Neuronal stem cell (in vitro differentiated cells): ENCODE results near the gene MFNG.
A peak's percentile ranks its signal among the peaks of the same experiment; 100 is the strongest.

Source experiments
- DNase-seq: peaks from one replicate; pipeline ENCODE4 v3.0.0-alpha.2; 2013; ENCODE audit warnings: low spot score
- H2AFZ ChIP-seq: one replicate; pipeline ENCODE4 v1.6.1; 2013; ENCODE audit warnings: mild to moderate bottlenecking, low read length, inconsistent platforms
- H2AK5ac ChIP-seq: 2 replicates; pipeline ENCODE4 v1.6.1; 2013; ENCODE audit warnings: low read depth, mild to moderate bottlenecking, inconsistent platforms, low read length, moderate library complexity, mixed read lengths
- H2BK120ac ChIP-seq: 2 replicates; pipeline ENCODE4 v1.6.1; 2013; ENCODE audit warnings: low read depth, mild to moderate bottlenecking, inconsistent platforms, low read length, moderate library complexity, mixed read lengths
- H2BK12ac ChIP-seq: one replicate; pipeline ENCODE4 v1.6.1; 2013; ENCODE audit warnings: low read length, inconsistent platforms
- H2BK15ac ChIP-seq: 2 replicates; pipeline ENCODE4 v1.6.1; 2013; ENCODE audit warnings: mild to moderate bottlenecking, low read length, inconsistent platforms, mixed read lengths
- H2BK5ac ChIP-seq: one replicate; pipeline ENCODE4 v1.6.1; 2013; ENCODE audit warnings: inconsistent platforms, mild to moderate bottlenecking, low read length, moderate library complexity
- H3K14ac ChIP-seq: one replicate; pipeline ENCODE4 v1.6.1; 2013; ENCODE audit warnings: low read length, inconsistent platforms
- H3K18ac ChIP-seq: 2 replicates; pipeline ENCODE4 v1.6.1; 2013; ENCODE audit warnings: low read length, inconsistent platforms
- H3K23ac ChIP-seq: 2 replicates; pipeline ENCODE4 v1.6.1; 2013; ENCODE audit warnings: low read depth, mild to moderate bottlenecking, mixed read lengths, low read length, inconsistent platforms; ENCODE audit not compliant: poor library complexity
- H3K27ac ChIP-seq: replicated peaks from 3 replicates; pipeline ENCODE4 v1.5.1; 2013; ENCODE audit warnings: low read length, inconsistent platforms
- H3K27me3 ChIP-seq, 3 experiments: 2 replicates each; pipeline ENCODE4 v1.6.1; 2013; ENCODE audit warnings: low read length in 3 of 3, mild to moderate bottlenecking in 2 of 3, inconsistent platforms in 1 of 3, low read depth in 1 of 3, mixed read lengths in 1 of 3, moderate library complexity in 1 of 3; ENCODE audit not compliant: control insufficient read depth in 3 of 3, insufficient read depth in 3 of 3
- H3K36me3 ChIP-seq, 2 donors: replicated peaks in 1 of 2; 2 replicates each; pipeline ENCODE4 v1.6.1; 2013; ENCODE audit warnings: low read length in 2 of 2; ENCODE audit not compliant: control insufficient read depth in 2 of 2, insufficient read depth in 2 of 2
- H3K4ac ChIP-seq: 2 replicates; pipeline ENCODE4 v1.6.1; 2013; ENCODE audit warnings: inconsistent platforms, mild to moderate bottlenecking, low read length, moderate library complexity
- H3K4me1 ChIP-seq, 2 donors: 1 replicate in 1 of 2; 2 replicates in 1 of 2; pipeline ENCODE4 v1.6.1; 2013; ENCODE audit warnings: low read length in 2 of 2, low read depth in 1 of 2; ENCODE audit not compliant: control insufficient read depth in 2 of 2, insufficient read depth in 1 of 2
- H3K4me2 ChIP-seq: one replicate; pipeline ENCODE4 v1.6.1; 2013; ENCODE audit warnings: mild to moderate bottlenecking, low read length, inconsistent platforms; ENCODE audit not compliant: insufficient read depth, poor library complexity, severe bottlenecking
- H3K4me3 ChIP-seq, 2 donors: 2 replicates each; pipeline ENCODE4 v1.5.1; 2013; ENCODE audit warnings: low read length in 2 of 2, mild to moderate bottlenecking in 2 of 2, inconsistent platforms in 1 of 2, moderate library complexity in 1 of 2
- H3K79me1 ChIP-seq: one replicate; pipeline ENCODE4 v1.6.1; 2013; ENCODE audit warnings: low read depth, mild to moderate bottlenecking, inconsistent platforms, low read length, moderate library complexity
- H3K9ac ChIP-seq: one replicate; pipeline ENCODE4 v1.6.1; 2013; ENCODE audit warnings: mild to moderate bottlenecking, low read depth, low read length, inconsistent platforms; ENCODE audit not compliant: poor library complexity
- H3K9me3 ChIP-seq, 2 donors: replicated peaks in 1 of 2; 2 replicates each; pipeline versions ENCODE3 to v1.6.1; 2013; ENCODE audit warnings: low read length in 2 of 2, mild to moderate bottlenecking in 2 of 2, inconsistent platforms in 1 of 2, low read depth in 1 of 2, mixed read lengths in 1 of 2, moderate library complexity in 1 of 2; ENCODE audit not compliant: control insufficient read depth in 2 of 2, insufficient read depth in 1 of 2
- H4K8ac ChIP-seq: one replicate; pipeline ENCODE4 v1.6.1; 2013; ENCODE audit warnings: low read depth, mild to moderate bottlenecking, inconsistent platforms, low read length, moderate library complexity
- H4K91ac ChIP-seq: one replicate; pipeline ENCODE4 v1.6.1; 2013; ENCODE audit warnings: low read length, low read depth, mild to moderate bottlenecking, inconsistent platforms; ENCODE audit not compliant: poor library complexity
- WGBS, 2 donors: extraction: QIAGEN DNeasy Blood & Tissue Kit; methylation state at CpG; one replicate each; pipeline ENCODE4 v1.1.7; 2013; ENCODE audit warnings: missing lambda C conversion rate in 2 of 2, mixed read lengths in 1 of 2; ENCODE audit not compliant: insufficient read length in 2 of 2, insufficient replicate concordance in 1 of 2; ENCODE audit errors: extremely low coverage in 2 of 2; 5-methylcytosine and 5-hydroxymethylcytosine counted together

MFNG gene

GRCh38 chr22:37439347-37439746, 46.8 kb downstream of the MFNG start:
- Histone ChIP-seq H3K14ac (no peak overlapping the region), H4K8ac (no peak overlapping the region), H3K23ac (no peak overlapping the region), H2BK120ac (no peak overlapping the region), H3K9me3 (peaks cover 0 to 5% of the 10 kb centered on the region in 2 donors), H3K79me1 (no peaks in the 10 kb centered on the region), H3K9ac (no peak overlapping the region), H3K27me3 (peaks cover 0 to 21% (median 0%) of the 10 kb centered on the region in 3 experiments), H3K27ac (no peak overlapping the region), H2AK5ac (no peak overlapping the region), H2BK12ac (no peak overlapping the region), H2BK5ac (no peak overlapping the region), H2BK15ac (no peak overlapping the region), H3K4me1 (no peaks in the 10 kb centered on the region), H3K4me2 (no peak overlapping the region), H2AFZ (no peak overlapping the region), H3K4ac (no peak overlapping the region), H4K91ac (no peak overlapping the region), H3K36me3 (no peaks in the 10 kb centered on the region), H3K4me3 (no peak overlapping the region), H3K18ac (no peak overlapping the region)
- WGBS, 2 donors = no CpG with 5 or more reads among the region's 5 CpGs
- DNase-seq = no peak

GRCh38 chr22:37435970-37436603, 50.1 kb downstream of the MFNG start:
- Histone ChIP-seq H3K9ac (no peak overlapping the region), H3K23ac (no peak overlapping the region), H3K27ac (no peak overlapping the region), H4K91ac (no peak overlapping the region), H3K18ac (no peak overlapping the region), H3K4me2 (no peak overlapping the region), H2BK12ac (no peak overlapping the region), H3K79me1 (no peaks in the 10 kb centered on the region), H2AK5ac (no peak overlapping the region), H2AFZ (peak overlapping the region; percentile 70), H3K36me3 (no peaks in the 10 kb centered on the region), H2BK120ac (no peak overlapping the region), H4K8ac (no peak overlapping the region), H3K4ac (no peak overlapping the region), H3K9me3 (peaks cover 2 to 5% of the 10 kb centered on the region in 2 donors), H3K27me3 (peaks cover 0 to 51% (median 0%) of the 10 kb centered on the region in 3 experiments), H2BK5ac (peak overlapping the region; percentile 18), H3K4me3 (no peak overlapping the region), H2BK15ac (no peak overlapping the region), H3K14ac (no peak overlapping the region), H3K4me1 (peaks cover 4 to 11% of the 10 kb centered on the region in 2 donors)
- DNase-seq = no peak
- WGBS, 2 donors = no CpG with 5 or more reads among the region's 5 CpGs

GRCh38 chr22:37433786-37434185, 52.4 kb downstream of the MFNG start:
- Histone ChIP-seq H3K9ac (no peak overlapping the region), H3K27me3 (peaks cover 0 to 70% (median 1%) of the 10 kb centered on the region in 3 experiments), H3K4me2 (no peak overlapping the region), H2BK15ac (peak overlapping the region; percentile 16), H2AK5ac (no peak overlapping the region), H3K4me1 (peaks cover 4 to 11% of the 10 kb centered on the region in 2 donors), H3K36me3 (no peaks in the 10 kb centered on the region), H2BK120ac (no peak overlapping the region), H3K4me3 (no peak overlapping the region), H3K23ac (no peak overlapping the region), H4K8ac (no peak overlapping the region), H3K14ac (no peak overlapping the region), H3K18ac (peak overlapping the region; percentile 73), H2BK12ac (peak overlapping the region; percentile 17), H3K79me1 (no peaks in the 10 kb centered on the region), H2BK5ac (no peak overlapping the region), H3K9me3 (peaks cover 0 to 5% of the 10 kb centered on the region in 2 donors), H3K27ac (no peak overlapping the region), H3K4ac (no peak overlapping the region), H4K91ac (no peak overlapping the region), H2AFZ (peak overlapping the region; percentile 18)
- WGBS, 2 donors = no CpG with 5 or more reads among the region's 11 CpGs
- no peak for DNase-seq

GRCh38 chr22:37432708-37433054, 53.5 kb downstream of the MFNG start:
- Histone ChIP-seq H3K18ac (no peak overlapping the region), H3K4ac (no peak overlapping the region), H2AFZ (no peak overlapping the region), H3K36me3 (no peaks in the 10 kb centered on the region), H3K4me2 (no peak overlapping the region), H2BK5ac (no peak overlapping the region), H3K9ac (no peak overlapping the region), H3K23ac (no peak overlapping the region), H3K14ac (no peak overlapping the region), H3K27ac (no peak overlapping the region), H4K8ac (no peak overlapping the region), H3K4me1 (peaks cover 4 to 11% of the 10 kb centered on the region in 2 donors), H2BK120ac (no peak overlapping the region), H3K9me3 (peaks cover 0 to 5% of the 10 kb centered on the region in 2 donors), H2BK12ac (no peak overlapping the region), H3K79me1 (no peaks in the 10 kb centered on the region), H2AK5ac (peak overlapping the region; percentile 48), H3K4me3 (no peak overlapping the region), H4K91ac (no peak overlapping the region), H2BK15ac (no peak overlapping the region), H3K27me3 (peaks cover 7 to 73% (median 12%) of the 10 kb centered on the region in 3 experiments)
- DNase-seq = no peak
- no CpG with 5 or more reads among the region's 3 CpGs for WGBS, 2 donors
